Measurements from ENCODE around the gene HIVEP3.

GRCh38 chr1:41816061-41816460 is 102.7 kb downstream of the HIVEP3 start:
- TF ChIP-seq YY1 (IDR thresholded peaks at IDR 0.05; ENCODE audit: insufficient read depth, insufficient read length), result no peak
- TF ChIP-seq SUZ12 (IDR thresholded peaks at IDR 0.05; ENCODE audit: extremely low read depth, insufficient read depth, insufficient read length), result no peak
